ENCODE measurements around the gene ADH1B. TPM values are rescaled to one million over a fixed set of nuclear protein-coding genes. Genes with fewer than 3 reads are reported as not detected.

ADH1B gene
- total RNA-seq, 1 donor from 2014 or later, result 33.4 TPM

GRCh38 chr4:99264927-99265326 lies 56.3 kb downstream of the ADH1B start:
- Histone ChIP-seq H3K4me1 (ENCODE audit: control insufficient read depth in 3 of 3, insufficient read depth in 3 of 3, low read length in 3 of 3) (no peaks in the 10 kb centered on the region), H3K9ac (ENCODE audit: low read depth in 1 of 3, low read length in 3 of 3) (no peak overlapping the region), H3K27ac (ENCODE audit: low read depth, low read length) (no peak overlapping the region)

More at GRCh38 chr4:99264927-99265326, 56.3 kb downstream of the ADH1B start:
- H3K4me3 ChIP-seq (ENCODE audit: low read length in 3 of 3), result no peak overlapping the region
- no peaks in the 10 kb centered on the region for H3K36me3 ChIP-seq (ENCODE audit: control insufficient read depth in 3 of 3, insufficient read depth in 3 of 3, low read length in 3 of 3)
- H3K27me3 ChIP-seq (ENCODE audit: control insufficient read depth in 3 of 3, insufficient read depth in 3 of 3, low read length in 3 of 3), result no peaks in the 10 kb centered on the region
- H3K9me3 ChIP-seq (ENCODE audit: control insufficient read depth in 3 of 3, low read length in 3 of 3), result no peaks in the 10 kb centered on the region

Other genes starting within 250 kb of the ADH1B start
- 71.0 TPM for gene ADH5, start 232.6 kb downstream of the ADH1B start, total RNA-seq
- under 0.01 TPM for gene ADH4, start 177.1 kb downstream of the ADH1B start, total RNA-seq
- gene ADH6, start 102.2 kb downstream of the ADH1B start, total RNA-seq, result not detected
- 0.52 TPM for gene ADH1A, start 30.4 kb downstream of the ADH1B start, total RNA-seq
- gene ADH1C, start 31.3 kb upstream of the ADH1B start, total RNA-seq, result 13.0 TPM
- not detected for gene ADH7, start 113.9 kb upstream of the ADH1B start, total RNA-seq
- not detected for gene C4orf17, start 189.6 kb upstream of the ADH1B start, total RNA-seq
- 5.7 TPM for gene TRMT10A, start 242.6 kb upstream of the ADH1B start, total RNA-seq

Measured in skeletal muscle tissue (tissue), 4 donors.